Activated effector memory CD4-positive, alpha-beta T cell treated with anti-CD3 and anti-CD28 coated beads, Interleukin-2, amount 50 U/mL, for 16 hours (primary cell): Measurements from ENCODE around the gene UBN1.
A peak's percentile ranks its signal among the peaks of the same experiment; 100 is the strongest.

Source experiments
- DNase-seq: peaks from one replicate; pipeline ENCODE4 v3.0.0-alpha.2; 2020

UBN1 gene

DNA sequence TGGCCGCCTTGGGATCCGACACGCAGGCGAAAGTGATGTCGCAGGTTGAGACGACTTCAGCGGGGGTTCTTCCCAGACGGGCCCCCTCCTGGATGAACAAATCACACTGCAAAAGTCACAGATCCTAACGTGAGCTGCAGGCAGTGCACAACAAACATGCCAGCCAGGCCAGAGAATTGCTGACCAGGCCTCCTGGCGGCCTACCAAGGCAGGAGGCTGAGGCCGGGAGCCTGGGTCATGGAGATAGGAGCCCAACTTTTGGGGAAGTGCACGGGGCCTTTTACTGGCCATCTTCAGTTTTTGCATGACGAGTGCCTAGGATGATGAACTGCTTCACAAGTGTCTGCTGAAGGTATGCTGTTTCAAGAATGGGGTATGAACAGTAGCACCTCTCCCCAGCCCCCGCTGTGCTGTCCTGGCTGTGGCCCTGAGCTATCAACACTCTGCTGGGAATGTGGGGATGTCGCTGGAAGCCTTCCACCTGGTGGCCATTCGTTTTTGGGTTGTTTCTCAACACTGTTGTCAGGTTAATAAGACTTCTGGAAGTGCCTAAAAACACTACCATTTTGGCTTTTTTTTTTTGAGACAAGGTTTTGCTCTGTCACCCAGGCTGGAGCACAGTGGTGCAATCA lies 32.6 kb upstream of the UBN1 start:
- no peak for DNase-seq

DNA sequence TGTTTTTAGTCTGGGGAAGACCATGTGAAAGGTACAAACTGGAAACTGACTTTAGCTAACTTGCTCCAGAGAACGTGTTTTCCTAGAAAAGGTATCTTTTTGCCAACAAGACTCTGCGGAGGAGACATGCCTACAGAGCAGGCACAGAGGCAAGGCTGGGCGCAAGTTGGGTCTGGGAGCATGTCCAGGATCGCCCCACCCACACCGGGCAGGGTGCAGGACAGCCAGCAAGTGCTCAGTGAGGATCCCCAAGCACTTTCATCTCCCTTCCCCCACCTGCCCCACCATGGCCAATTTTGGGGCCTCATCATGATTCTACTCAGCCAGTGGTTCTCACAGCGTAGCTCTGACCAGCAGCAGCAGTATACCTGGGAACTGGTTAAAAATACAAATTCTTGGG lies 26.6 kb upstream of the UBN1 start:
- DNase-seq: no peak

DNA sequence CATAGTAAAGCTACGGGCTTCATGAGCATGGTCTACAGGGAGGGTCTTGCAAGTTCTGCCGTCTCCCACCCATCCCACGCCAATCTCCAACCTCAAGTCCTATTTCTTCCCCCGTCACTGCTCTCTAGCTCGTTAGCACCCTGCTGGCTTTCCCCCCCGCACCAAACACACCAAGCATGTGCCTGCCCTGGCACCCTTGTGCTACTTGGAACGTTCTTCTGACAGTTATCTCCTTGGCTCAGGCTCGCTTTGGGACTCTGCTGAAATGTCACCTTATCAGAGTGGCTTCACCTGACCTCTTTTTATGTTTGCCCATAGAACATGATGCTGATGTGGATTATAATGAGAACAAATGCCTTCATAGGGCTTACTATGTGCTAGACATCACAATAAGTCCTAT lies 22.1 kb upstream of the UBN1 start:
- no peak for DNase-seq

DNA sequence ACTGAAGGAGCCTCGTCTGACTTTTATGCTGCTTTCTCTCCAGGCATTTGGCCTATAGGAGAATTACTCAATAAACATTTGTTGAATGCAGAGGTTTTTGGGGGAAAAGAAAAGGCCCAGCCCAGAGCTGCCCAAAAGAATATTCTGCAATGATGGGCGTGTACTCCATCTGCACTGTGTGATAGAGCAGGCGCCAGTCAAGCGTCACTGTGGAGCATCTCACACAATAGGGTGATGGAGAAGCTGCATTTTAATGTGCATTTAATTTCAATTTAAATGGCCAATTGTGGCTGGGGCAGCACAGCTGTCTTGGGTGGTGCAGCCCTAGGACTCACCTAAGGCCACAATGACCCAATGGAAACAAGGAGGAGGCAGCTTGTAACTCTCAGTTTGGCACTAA lies 20.8 kb upstream of the UBN1 start:
- DNase-seq: no peak

DNA sequence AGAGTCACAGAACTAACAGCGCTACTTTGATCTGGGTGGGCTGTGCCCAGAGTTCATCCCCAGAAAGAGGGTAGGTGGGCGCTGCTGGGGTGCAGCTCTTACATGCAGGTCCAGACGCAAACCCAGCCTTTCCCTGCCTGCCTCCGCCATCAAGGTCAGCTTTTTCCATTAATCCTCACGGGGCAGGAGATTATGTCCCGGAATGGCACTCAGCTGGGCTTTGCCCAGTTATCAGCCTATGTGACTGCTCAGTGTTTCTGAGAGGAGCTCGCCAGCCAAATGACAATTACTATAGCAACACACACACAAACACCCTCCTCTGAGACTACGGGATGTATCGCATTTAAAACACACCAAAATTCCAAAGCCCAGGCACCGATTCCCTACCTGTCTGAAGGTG lies 20.3 kb upstream of the UBN1 start:
- no peak for DNase-seq

DNA sequence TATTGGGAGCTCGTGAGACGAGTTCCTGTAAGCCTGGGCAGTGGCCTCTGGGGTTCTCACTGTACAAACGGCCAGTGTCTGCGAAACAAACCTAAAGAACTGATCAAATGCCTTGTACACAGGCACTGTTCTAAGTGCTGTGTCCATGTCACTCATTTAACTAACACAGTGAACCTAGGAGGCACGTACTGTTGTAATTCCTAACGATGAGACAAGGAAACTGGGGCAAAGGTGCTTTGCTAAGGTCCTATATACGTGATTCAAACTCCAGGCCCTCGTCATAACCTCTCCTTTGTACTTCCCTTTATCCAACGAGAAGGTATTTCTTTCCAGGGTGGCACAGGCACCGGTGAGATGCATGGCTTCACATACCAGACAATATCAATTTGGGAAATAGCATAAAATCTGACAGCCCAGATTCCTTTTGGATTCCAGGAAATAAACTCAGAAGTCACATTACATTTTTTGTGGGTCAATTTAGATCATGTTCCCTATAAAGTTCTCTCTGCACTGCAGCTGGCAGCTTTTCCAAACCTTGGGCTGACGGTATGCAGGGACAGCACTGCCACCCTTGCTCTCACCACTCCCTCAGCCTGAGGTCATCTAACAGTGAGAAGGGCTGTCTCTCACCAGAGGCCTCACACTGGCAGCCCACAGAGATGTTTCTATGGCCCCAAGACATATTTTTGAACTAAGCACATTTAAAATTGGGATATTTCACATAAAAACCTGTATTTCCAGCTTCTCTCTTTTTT lies 18.5 kb upstream of the UBN1 start:
- DNase-seq: no peak

DNA sequence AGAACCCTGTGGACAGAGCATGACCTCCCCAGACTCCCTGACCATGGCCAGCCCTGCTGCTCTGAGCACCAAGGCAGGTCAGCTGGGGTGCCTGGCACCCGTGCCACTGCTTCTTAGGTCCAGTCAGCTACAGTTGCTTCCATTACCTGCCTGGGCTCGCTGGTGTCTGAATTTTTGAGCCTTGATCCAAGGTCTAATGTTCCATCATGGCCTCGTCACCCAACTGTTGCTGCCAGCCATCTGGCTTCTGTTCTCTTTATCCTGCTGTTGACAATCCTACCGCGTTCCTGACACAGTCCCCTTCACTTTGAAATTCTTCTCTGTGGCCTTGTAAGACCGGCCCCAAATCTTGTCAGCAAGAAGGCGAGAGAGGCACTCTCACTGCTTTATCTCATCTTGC lies 16.9 kb upstream of the UBN1 start:
- no peak for DNase-seq

DNA sequence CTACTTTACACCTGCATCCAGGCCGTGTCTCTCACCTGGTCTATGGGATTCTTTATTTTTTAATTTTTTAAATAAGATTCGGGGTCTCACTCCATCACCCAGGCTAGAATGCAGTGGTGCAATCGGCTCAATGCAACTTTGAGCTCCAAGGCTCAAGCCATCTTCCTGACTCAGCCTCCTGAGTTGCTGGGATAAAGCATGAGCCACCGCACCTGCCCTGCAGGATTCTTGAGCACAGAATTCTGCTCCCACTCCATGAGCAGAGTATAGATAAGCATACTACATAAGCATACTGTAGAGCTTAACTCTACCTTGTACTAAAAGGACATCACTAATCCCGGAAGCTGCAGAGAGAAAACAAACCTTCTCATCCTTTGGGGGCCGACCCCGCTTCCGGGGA lies 15.7 kb upstream of the UBN1 start:
- no peak for DNase-seq

DNA sequence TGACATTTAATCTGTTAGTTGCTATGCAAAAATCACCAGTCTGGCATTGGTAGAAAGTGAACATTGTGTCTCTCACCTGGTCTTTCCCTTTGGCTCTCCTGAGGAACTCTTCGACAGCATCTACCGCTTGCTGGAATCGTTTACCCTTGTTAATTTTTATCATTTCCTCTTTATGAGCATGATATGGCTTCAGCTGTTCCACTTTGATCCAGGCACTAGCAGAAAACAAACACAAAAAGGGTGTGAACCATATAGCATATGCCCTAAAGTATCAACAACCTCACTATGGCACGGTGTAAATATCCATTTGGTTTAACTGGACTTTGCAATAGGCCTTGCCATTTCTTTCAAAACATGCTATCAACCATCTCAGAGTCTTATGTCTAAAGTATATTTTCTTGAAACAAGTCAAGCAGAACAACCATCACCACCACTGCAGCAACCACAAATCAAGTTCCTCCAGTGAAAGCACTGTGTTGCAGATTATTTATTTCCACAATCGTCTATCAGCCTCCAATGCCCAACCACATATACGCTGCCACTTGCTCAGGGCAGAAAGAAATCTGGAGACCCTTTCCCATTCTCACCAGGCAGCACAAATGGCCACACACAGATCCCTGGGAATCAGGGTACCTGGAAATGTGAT lies 14.5 kb upstream of the UBN1 start:
- DNase-seq: no peak

DNA sequence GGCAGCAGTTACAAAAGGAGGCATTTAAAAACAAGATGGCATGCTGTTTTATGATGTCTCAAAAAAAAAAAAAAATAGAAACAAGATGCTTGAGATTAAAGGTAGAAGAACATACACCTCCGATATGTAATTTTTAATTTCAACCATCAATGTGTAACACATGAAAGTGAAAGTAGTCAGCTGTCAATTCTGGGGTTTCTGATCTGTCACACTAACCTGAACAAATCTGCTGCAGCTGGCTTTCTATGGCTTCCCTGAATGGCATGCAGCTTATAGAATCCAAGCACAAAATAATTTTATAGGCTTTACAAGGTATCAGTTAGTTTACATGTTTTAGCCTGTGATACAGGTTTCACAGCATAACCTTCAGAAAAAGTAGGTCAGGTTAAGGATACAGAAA lies 13.7 kb upstream of the UBN1 start:
- no peak for DNase-seq

DNA sequence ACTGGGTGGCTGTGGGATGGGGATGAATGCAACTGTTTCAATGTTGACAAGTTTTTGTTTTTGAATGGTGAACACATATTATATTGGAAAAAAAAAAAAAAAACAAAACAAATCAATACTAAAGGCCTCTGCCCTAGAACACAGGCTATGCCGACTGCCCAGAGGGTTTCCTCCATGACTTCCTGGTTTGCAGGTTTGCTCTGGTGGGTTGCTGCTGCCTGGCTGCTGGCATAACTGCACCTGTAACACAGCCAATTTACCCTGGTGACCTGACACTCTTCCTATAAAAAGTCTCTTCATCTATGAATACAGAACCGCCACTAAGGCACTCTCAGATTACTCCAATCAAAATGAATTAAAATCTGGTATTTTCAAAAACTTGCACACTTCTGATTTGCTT lies 10.6 kb upstream of the UBN1 start:
- DNase-seq: no peak

DNA sequence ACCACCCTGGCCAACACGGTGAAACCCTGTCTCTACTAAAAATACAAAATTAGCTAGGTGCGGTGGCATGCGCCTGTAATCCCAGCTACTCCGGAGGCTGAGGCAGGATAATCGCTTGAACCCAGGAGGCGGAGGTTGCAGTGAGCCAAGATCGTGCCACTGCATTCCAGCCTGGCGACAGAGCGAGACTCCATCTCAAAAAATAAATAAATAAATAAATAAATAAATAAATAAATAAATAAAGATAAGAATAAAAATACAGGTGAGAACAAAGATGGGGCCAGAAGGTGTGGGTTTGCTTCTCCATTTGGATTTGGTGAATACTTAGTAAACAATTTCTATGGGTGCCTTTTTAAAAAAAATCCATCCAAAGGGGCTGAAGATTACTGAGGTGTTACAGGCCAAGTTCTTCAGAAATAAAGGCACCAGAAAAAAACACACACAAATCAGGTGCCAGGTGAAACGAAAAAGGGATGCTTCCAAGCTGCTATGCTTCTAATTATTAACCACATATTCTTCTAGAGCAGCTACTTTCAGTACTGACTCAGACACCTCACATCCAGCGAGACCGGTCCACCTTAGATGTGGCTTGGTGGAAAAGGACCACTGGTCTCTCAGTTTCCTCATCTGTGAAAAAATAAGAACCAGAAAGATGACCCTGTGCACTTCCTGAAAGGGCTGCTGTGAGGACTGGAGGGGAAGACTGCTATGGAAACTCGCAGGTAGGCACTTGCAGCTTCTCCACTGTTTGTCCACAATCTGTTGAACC lies 9.4 kb upstream of the UBN1 start:
- DNase-seq: no peak

DNA sequence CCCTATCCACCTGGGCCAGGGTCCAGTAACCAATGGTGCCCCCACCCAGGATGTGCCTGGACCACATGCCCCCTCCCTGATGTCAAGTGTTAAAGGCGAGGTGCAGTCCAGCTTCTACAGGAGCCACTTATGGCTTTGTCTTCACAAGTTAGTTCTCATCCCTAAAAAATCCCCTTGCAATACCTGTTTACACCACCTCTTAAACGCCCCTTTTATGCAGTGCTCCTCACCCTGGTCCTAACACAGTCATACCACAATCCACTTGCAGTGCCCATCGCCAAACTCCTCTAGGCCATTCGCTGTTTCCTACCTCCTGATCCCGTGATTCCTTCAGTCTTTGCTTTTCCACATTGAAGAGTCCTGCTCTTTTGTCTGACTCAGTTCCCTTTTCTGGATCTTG lies 7.3 kb upstream of the UBN1 start:
- no peak for DNase-seq

DNA sequence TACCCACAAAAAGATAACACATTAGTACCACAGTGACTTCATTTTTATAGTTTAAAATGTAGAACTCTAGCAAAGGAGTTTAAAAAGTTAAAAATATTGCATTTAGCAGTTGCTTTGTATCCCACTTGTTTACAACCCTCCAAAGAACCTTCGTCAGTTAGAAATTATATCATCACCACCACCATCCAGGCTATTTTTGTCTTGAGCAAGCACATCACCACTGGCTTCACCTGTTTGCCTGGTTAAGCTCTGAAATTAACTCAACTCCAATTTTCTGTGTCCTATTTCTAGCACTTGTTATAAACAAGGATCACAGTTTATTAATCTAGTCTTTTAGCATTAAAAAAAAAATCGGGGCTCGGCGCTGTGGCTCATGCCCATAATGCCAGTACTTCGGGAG lies 6.3 kb upstream of the UBN1 start:
- DNase-seq: no peak

DNA sequence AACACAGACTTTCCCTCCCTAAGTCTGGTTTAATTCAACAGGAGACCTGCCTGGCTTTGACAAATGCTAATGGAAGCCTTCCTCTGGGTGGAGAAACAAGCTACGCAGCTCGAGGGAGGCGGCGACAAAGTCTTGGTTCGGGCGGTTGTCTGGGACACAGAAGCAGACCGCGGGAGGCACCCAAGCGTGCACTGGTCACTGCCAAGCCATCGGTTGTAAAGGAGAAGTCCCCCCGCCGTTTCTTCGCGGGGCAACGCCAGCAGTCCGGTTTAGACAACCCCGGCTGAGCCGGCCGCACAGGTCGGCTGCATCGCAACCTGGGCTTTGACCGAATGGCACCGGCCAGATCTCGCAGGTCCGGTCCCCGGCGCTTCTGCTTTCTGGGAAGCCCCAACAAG lies 779 bp upstream of the UBN1 start:
- peak; percentile 74 for DNase-seq

DNA sequence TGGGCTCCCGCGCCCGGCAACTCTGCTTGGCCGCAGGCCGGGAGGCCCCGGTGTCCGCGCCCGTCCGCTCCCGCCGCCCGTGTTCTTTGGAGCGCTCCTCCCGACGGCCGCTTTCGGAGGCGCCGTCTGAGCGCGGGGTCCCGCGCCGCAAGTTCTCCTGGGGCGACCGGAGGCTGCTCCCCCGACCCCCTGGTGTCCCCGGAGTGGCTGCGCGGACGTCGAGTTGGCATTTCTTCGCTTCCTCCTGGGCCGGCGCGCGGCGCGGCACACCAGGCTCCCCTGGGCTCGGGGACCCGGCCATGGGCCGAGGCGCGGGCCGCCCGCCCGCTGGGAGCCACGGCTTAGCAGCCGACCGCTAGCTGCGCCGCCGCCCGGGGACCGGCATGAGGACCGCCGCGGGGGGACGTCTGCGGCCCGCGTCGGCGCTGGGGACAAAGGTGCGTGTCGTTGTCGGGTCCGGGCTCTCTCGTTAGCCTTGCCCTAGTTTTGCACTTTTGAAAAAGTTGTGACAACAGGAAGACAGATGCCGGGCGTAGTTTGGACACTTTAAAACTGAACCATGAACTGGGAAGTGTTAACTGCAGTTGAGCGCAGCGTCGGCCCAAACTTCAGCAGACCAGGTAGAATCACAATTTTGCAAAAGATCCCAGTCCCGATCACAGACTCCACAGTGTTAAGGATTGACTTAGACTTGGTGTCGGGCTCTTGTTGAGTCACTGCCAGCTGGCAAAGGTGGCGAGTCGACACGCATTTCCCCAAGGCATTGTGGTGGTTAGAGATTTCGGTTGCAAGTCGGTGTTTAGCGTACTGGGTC lies 700 bp downstream of the UBN1 start:
- DNase-seq: peak; percentile 77

DNA sequence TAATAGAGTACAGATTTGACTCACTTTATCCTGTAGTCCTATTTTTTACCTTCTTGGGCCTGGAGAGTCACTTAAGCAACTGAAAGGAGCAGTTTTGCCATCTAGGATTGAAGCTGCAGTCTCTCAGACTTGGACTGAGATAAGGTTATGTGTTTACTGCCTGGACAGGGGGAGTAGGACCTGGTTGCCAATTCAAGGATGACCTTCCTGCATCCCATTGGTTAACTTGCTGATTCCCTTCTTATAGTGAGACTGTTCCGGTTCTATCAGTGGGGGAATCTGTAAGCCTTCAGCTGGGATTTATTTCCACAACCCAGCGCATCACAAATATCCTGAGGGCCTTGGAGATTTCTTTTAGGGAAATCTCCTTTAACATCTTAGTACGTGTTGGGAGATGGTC lies 2.9 kb downstream of the UBN1 start:
- DNase-seq: no peak

DNA sequence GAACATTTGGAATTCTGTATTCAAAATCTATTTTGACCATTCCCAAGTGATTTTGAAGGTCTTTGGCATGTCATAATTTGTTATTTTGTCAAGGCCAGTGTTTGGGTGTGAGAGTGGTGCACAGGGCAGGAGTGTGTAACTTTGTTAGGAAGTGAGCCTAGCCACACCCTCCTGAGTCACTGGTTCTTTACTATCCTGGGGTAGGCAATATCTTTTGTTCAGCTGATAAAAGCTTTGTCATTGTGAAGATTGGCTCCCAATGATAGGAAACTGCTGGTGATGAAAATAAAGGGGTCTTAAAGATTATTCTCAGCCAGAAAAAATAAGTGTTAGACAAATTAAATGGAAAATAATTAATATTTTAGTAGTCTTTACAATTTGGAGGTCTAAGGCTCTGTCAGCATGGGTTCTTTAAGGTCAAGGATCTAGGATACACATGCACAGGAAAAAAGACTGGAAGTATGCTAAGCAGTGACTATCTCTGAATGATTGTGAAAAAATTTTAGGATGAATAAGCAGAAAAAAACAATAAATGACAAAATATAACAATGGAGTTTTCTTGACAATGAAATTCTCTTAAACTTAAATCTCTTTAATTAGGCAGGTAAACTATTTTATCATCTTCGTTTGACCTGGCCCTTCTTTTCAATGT lies 5.1 kb downstream of the UBN1 start:
- no peak for DNase-seq

DNA sequence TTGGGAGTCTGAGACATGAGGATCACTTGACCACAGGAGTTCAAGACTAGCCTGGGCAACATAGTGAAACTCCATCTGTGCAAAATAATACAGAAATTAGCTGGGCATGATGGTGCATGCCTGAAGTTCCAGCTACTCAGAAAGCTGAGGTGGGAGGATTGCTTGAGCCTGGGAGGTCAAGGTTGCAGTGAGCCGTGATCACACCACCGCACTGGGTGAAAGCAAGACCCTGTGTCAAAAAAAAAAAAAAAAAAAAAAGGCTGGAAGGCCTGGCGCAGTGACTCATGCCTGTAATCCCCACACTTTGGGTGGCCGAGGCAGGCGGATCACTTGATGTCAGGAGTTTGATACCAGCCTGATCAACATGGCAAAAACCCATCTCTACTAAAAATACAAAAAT lies 8.1 kb downstream of the UBN1 start:
- no peak for DNase-seq

DNA sequence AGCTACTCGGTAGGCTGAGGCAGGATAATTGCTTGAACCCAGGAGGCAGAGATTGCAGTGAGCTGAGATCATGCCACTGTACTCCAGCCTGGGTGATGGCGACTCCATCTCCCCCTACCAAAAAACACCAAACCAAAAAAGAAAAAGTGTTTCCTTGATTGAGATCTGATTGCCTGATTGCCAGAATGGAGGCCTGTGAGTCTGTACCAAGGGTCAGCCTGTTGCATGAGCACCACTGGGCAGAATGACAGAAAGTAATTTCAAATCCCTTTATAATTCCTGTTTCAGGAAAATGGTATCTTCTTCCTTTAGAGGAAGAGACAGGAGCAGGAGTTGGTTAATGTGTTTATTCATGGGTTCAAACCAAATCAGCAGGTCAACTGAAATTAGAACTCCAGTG lies 8.5 kb downstream of the UBN1 start:
- peak; percentile 16 for DNase-seq

DNA sequence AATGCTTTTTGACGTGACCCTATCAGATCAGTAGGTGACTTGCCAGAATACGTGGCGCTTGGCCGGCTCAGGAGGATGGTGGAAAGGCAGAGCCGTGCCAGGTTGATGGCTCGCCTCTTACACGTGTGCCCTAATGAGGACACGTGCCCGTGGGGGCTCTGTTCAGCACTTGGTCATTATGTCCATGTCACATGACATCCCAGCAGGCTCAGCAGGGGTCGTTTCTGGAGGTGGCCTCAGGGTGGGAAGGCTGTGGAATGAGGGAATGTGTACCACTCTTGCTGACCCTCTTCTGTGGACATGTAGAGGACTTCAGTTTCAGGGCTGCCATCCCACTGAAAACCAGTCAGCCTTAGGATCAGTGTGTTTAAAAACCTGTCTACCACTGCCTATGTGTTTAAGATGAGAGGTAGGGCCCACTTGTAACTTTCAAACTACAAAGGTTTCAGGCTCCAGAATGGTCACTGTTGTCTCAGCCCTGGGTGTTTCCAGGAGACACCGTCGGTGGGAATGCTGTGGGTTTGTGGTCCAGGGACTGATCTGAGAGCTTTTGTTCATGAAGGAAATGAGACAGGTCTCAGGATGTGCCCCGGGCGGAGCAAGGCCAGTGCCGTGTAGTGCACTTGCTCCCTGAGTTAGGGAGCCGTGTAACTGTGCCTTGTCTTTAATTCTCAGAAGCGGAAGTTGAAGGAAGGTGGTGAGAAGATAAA lies 12.1 kb downstream of the UBN1 start:
- peak; percentile 42 for DNase-seq

DNA sequence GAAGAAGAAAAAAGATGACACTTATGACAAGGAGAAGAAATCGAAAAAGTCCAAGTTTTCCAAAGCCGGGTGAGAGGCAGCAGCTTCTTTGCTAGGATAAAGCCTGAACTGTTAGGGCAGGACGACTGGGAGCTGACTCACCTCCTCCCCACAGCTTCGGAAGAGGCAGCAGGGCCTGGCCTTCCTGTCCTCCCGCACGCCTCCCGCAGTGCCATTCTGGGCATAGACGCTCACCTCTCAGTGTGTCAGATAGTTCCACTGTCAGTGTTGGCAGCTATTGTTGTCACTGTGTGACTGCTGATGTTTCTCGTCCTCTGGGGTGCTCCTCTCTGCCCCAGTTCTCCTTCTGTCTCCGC lies 12.6 kb downstream of the UBN1 start:
- peak; percentile 38 for DNase-seq
